ENCODE results near the gene PICALM. TPM values are rescaled to one million over a fixed set of nuclear protein-coding genes. Genes with fewer than 3 reads are reported as not detected.

Gene PICALM
- total and polyA plus RNA-seq, 9 of the 15 experiments (the other 6 are each of a cell fraction or from before 2014, with no cell fraction given), result 41.3 to 990 (median 309) TPM

GRCh38 chr11:86108890-86109638 is 40.2 kb upstream of the PICALM start (continued):
- TF ChIP-seq ZNF407 (IDR thresholded peaks at IDR 0.05; ENCODE audit: low read depth), result no peak
- TF ChIP-seq FOXA3 (CRISPR knock-in tag; conservative IDR thresholded peaks at IDR 0.05 in 1 of 2, IDR thresholded peaks at IDR 0.05 in 1 of 2), result no peak
- TF ChIP-seq NELFE (IDR thresholded peaks at IDR 0.05; ENCODE audit: insufficient read depth, insufficient read length), result no peak
- TF ChIP-seq AFF4 (CRISPR knock-in tag; IDR thresholded peaks at IDR 0.05), result no peak
- TF ChIP-seq, protein P1, sequence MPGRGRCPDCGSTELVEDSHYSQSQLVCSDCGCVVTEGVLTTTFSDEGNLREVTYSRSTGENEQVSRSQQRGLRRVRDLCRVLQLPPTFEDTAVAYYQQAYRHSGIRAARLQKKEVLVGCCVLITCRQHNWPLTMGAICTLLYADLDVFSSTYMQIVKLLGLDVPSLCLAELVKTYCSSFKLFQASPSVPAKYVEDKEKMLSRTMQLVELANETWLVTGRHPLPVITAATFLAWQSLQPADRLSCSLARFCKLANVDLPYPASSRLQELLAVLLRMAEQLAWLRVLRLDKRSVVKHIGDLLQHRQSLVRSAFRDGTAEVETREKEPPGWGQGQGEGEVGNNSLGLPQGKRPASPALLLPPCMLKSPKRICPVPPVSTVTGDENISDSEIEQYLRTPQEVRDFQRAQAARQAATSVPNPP (IDR thresholded peaks at IDR 0.05; ENCODE audit: borderline replicate concordance, insufficient read depth, insufficient read length), result no peak
- TF ChIP-seq ZNF561 (CRISPR knock-in tag; conservative IDR thresholded peaks at IDR 0.05), result no peak
- 0 out of 2 replicates have a peak, but pooled peaks have one; percentile 40 for TF ChIP-seq GTF2F1 (IDR thresholded peaks at IDR 0.05; ENCODE audit: low read depth, low read length)
- no peak for TF ChIP-seq NCOA6 (IDR thresholded peaks at IDR 0.05)
- TF ChIP-seq JUND (IDR thresholded peaks at IDR 0.05; ENCODE audit: borderline replicate concordance, low read depth, low read length), result peak; percentile 43; the same call in 1 of the 2 replicates
- TF ChIP-seq JUND (tag; IDR thresholded peaks at IDR 0.05; ENCODE audit: borderline replicate concordance, low read depth, low read length), result no peak; the same call in 2 of the 3 replicates
- no peak for TF ChIP-seq ZFP1 (CRISPR knock-in tag; IDR thresholded peaks at IDR 0.05)

All from K562 (cell line).